T-helper 2 cell treated with Interferon-gamma antibody and Interleukin-4, amounts not matched to agents 5 μg/mL and 100 μg/mL, for 36 hours (primary cell): ENCODE data around the gene LAMA2.

ENCODE experiments used
- DNase-seq: peaks from one replicate; pipeline ENCODE4 v3.0.0; 2021; ENCODE audit warnings: low spot score
- H3K27ac Mint-ChIP-seq: one replicate; pipeline ENCODE4 v1.8.0; 2021; ENCODE audit warnings: mild to moderate bottlenecking, mixed read lengths
- H3K27me3 Mint-ChIP-seq: one replicate; pipeline ENCODE4 v1.8.0; 2021; ENCODE audit warnings: low read depth, mixed read lengths
- H3K36me3 Mint-ChIP-seq: one replicate; pipeline ENCODE4 v1.8.0; 2021; ENCODE audit warnings: low read depth, mixed read lengths
- H3K4me1 Mint-ChIP-seq: one replicate; pipeline ENCODE4 v1.8.0; 2021; ENCODE audit warnings: low read depth, mixed read lengths
- H3K4me3 Mint-ChIP-seq: one replicate; pipeline ENCODE4 v1.8.0; 2022; ENCODE audit warnings: mild to moderate bottlenecking, moderate library complexity, mixed read lengths
- H3K9me3 Mint-ChIP-seq: one replicate; pipeline ENCODE4 v1.8.0; 2021; ENCODE audit warnings: mixed read lengths

LAMA2 gene

DNA sequence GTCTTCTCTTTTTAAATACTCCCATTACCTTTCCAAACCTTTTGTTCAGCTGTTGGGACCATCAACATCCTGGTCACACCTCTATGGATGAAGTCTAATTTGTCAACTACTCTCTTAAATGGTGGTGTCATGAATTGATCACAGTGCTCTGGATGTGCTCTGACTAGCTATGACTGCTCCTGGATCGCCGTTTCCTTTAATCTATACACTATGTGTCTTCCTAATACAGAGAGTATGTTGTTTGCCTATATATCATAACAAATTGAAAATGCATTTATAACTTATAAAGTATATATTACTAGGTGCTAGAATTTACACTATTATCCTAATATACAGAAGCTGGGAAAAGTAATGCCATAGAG lies 357.5 kb downstream of the LAMA2 start:
- H3K4me1 Mint-ChIP-seq: no peaks in the 10 kb centered on the region
- no peak overlapping the region for H3K4me3 Mint-ChIP-seq
- H3K27ac Mint-ChIP-seq: no peak overlapping the region
- peaks cover 3% of the 10 kb centered on the region for H3K27me3 Mint-ChIP-seq
- H3K36me3 Mint-ChIP-seq: no peaks in the 10 kb centered on the region
- DNase-seq: no peak
- H3K9me3 Mint-ChIP-seq: no peaks in the 10 kb centered on the region

DNA sequence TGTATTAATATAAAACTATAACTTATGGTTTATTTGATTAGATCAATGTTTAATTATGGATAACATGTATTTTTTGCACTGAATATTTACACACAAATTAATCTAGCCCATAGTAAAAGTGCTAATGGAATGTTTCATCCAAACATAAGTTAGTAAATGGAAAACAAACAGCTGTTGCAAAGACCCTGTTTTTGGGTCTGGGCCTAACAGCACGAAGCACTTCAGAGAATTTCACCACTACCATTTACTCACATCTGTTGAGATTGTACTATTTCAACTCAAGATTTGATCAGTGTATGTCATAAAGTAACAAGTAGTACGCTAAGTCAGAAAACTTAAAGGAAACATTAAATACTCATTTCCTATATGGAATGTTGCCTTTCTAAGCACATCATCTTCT lies 359.6 kb downstream of the LAMA2 start:
- H3K9me3 Mint-ChIP-seq: no peaks in the 10 kb centered on the region
- H3K36me3 Mint-ChIP-seq: no peaks in the 10 kb centered on the region
- DNase-seq: no peak
- no peak overlapping the region for H3K27ac Mint-ChIP-seq
- no peak overlapping the region for H3K4me3 Mint-ChIP-seq
- no peaks in the 10 kb centered on the region for H3K4me1 Mint-ChIP-seq
- H3K27me3 Mint-ChIP-seq: peaks cover 2% of the 10 kb centered on the region

DNA sequence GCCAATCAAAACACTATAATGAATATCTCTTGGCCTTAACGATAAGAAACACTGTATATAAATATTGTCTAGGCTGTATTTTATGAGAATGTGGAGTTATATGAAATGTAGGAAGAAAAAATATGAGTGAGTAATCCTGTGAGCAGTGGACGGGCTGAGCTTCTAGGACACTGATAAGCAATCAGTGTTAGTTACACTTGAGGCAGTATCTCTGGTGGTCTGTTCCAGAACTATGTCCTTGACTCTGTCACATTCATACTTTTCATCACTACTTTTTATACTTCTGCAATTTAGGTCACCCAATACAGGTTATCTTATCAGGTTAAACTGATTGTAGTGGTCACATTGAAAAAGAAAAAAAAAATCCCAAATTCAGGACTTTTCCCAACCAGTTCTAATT lies 360.4 kb downstream of the LAMA2 start:
- no peak overlapping the region for H3K27ac Mint-ChIP-seq

DNA sequence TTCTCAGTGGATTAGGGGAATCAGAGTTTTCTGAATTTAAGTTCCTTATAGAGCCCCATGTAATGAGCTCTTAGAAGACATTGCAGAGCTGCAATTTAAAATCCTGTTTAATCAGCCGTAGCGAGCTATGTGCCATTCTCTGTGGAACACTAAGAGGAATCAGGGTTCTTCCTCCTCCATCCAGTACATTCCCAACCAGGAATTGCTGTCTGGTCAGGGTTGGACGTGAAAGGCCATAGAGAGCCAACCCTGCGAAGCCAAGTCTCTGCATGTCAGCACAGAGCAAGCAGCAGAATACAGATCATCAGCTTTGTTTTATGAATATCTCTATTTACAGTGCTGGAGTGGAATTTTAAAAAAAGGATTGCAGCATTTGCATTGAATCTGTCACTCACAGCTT lies 366.0 kb downstream of the LAMA2 start:
- H3K4me1 Mint-ChIP-seq: no peaks in the 10 kb centered on the region
- no peaks in the 10 kb centered on the region for H3K36me3 Mint-ChIP-seq
- peaks cover 11% of the 10 kb centered on the region for H3K27me3 Mint-ChIP-seq
- no peak overlapping the region for H3K4me3 Mint-ChIP-seq
- no peak overlapping the region for H3K27ac Mint-ChIP-seq
- no peaks in the 10 kb centered on the region for H3K9me3 Mint-ChIP-seq
- no peak for DNase-seq

More for the DNA sequence above, 360.4 kb downstream of the LAMA2 start:
- no peak for DNase-seq
- Mint-ChIP-seq H3K4me3 (no peak overlapping the region), H3K4me1 (no peaks in the 10 kb centered on the region), H3K27me3 (peaks cover 2% of the 10 kb centered on the region), H3K9me3 (no peaks in the 10 kb centered on the region), H3K36me3 (no peaks in the 10 kb centered on the region)

DNA sequence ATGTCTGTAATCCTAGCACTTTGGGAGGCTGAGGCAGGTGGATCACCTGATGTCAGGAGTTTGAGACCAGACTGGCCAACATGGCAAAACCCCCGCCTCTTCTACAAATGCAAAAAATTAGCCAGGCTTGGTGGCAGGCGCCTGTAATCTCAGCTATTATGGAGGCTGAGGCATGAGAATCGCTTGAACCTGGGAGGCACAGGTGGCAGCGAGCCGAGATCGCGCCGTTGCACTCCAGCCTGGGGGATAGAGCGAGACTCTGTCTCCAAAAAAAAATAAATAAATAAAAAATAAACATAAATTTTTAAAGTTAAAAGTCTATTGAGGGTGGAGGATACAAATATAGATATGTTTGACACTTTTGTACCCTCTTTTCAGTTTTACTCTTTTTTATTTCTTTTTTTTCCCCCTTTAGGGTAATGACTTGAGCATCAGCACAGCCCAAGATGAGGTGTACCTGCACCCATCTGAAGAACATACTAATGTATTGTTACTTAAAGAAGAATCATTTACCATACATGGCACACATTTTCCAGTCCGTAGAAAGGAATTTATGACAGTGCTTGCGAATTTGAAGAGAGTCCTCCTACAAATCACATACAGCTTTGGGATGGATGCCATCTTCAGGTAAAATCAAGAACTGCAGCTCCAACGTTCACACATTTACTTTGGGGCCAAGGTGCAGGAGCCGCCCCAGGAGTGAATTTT lies 368.9 kb downstream of the LAMA2 start:
- peak; percentile 48 for DNase-seq
- no peaks in the 10 kb centered on the region for H3K36me3 Mint-ChIP-seq
- no peaks in the 10 kb centered on the region for H3K9me3 Mint-ChIP-seq
- H3K27ac Mint-ChIP-seq: no peak overlapping the region
- no peaks in the 10 kb centered on the region for H3K4me1 Mint-ChIP-seq
- H3K27me3 Mint-ChIP-seq: peaks cover 11% of the 10 kb centered on the region
- no peak overlapping the region for H3K4me3 Mint-ChIP-seq

DNA sequence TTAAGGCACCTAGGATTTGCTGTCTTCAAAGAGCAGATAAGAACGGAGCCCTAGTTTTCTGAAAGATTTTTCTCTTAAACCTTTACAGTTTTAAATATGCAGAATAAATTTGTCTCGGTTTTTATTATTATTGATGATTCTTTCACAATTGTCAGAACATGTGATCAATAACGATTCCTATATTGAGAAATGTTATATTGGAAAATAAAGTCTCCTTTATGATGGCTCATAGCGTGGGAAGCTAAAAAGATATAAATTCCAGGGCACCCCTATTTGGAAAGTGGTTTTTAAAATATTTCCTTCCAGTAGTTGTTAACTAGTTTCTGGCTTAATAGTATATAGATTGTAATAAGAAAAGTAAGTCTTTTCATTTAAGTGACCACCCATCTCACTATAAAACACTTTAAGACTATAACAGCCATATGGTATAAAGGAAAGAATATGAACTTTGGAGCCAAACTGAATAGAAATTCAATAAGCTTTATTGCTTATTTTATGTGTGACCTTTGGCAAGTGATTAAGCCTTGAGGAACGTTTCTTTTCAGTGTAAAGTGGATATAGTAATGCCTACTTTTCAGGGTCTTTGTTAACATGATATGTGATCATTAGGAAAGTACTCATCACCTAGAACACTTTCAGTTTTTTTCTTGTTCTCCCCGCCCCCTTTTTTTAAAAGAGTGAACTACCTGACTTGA lies 369.6 kb downstream of the LAMA2 start:
- Mint-ChIP-seq H3K27me3 (peaks cover 11% of the 10 kb centered on the region), H3K36me3 (no peaks in the 10 kb centered on the region), H3K9me3 (no peaks in the 10 kb centered on the region), H3K27ac (no peak overlapping the region), H3K4me3 (no peak overlapping the region), H3K4me1 (no peaks in the 10 kb centered on the region)
- no peak for DNase-seq

DNA sequence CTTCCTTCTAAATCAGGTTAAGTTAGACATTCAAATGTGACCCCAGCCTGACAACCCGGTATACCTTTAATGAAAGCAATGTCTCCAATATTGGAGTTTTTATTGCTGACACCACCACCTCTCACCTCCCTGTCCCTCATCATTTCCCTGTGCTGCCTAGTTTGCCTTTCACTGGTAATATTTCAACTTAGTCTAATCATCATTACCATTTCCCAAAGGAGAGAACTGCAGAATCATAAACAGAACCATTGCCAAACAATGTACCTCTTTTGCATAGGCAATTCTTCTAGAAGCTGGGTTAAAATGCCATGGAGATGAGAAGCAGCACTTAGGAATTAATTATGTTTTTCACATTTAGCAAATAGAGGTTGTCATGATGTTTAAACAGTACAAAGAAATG lies 370.3 kb downstream of the LAMA2 start:
- no peak overlapping the region for H3K27ac Mint-ChIP-seq
- H3K9me3 Mint-ChIP-seq: no peaks in the 10 kb centered on the region
- no peak for DNase-seq
- H3K27me3 Mint-ChIP-seq: peaks cover 11% of the 10 kb centered on the region
- no peaks in the 10 kb centered on the region for H3K36me3 Mint-ChIP-seq
- no peak overlapping the region for H3K4me3 Mint-ChIP-seq
- H3K4me1 Mint-ChIP-seq: no peaks in the 10 kb centered on the region

DNA sequence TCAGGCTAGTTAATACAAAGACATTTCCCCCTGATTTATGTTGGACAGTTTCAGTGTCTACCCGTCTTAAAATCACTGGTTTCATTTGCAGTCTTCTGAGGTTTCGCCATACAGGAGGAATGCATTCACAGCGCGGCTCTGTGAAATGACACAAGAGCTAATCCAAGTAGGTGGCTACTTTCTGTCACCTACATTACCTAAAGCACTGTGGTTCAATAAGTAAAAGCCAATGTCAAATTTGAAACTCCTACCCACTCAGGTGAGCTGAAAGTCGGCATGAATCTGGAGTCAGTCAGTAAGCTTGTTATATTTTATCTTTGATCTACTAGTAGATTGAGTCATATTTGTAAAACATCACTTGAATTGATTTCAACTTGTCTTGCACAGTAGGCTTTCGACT lies 370.8 kb downstream of the LAMA2 start:
- Mint-ChIP-seq H3K4me1 (no peaks in the 10 kb centered on the region), H3K9me3 (no peaks in the 10 kb centered on the region), H3K36me3 (no peaks in the 10 kb centered on the region), H3K27me3 (peaks cover 11% of the 10 kb centered on the region), H3K27ac (no peak overlapping the region), H3K4me3 (no peak overlapping the region)
- DNase-seq: no peak

DNA sequence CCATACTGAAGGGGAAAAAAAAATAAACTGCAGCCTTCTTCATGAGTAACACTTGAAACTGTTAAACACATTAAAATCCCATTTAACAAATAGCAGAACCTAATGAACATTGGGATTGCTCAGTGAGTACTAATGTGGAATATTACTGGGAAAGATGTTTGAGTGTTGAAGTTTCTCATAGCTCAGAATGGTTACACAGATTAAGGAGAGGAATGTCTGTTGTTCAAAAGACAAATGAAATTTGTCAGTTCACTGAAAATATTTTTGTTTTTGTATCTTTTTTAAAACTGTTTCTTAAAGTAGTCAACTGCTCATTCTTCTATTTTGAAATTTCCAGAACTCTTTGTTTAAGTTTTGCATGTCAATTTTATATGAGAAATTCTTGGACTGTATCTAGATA lies 374.3 kb downstream of the LAMA2 start:
- no peak overlapping the region for H3K4me3 Mint-ChIP-seq
- no peaks in the 10 kb centered on the region for H3K36me3 Mint-ChIP-seq
- H3K27me3 Mint-ChIP-seq: peaks cover 7% of the 10 kb centered on the region
- no peaks in the 10 kb centered on the region for H3K9me3 Mint-ChIP-seq
- no peaks in the 10 kb centered on the region for H3K4me1 Mint-ChIP-seq
- no peak overlapping the region for H3K27ac Mint-ChIP-seq
- DNase-seq: no peak

DNA sequence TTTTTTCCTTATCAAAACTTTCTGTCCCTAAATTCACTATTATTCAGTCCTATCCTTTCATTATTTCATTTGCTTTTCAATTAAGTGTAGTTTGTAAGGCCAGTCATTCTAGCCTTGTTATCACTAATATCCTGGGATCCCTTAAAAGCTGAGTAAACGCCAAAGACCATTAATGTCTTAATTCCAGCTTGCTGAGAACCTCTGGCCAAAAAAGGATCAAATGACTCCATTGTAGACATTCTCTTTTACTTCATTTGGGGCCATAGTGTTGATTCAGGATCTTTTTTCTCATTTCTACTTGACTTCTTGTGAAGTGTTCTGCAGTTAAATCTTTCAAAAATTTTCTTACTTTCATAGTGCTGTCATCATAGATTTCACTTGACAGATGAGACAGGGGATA lies 379.7 kb downstream of the LAMA2 start:
- DNase-seq: no peak
- no peaks in the 10 kb centered on the region for H3K27me3 Mint-ChIP-seq
- H3K36me3 Mint-ChIP-seq: no peaks in the 10 kb centered on the region
- no peaks in the 10 kb centered on the region for H3K9me3 Mint-ChIP-seq
- no peak overlapping the region for H3K27ac Mint-ChIP-seq
- no peak overlapping the region for H3K4me3 Mint-ChIP-seq
- no peaks in the 10 kb centered on the region for H3K4me1 Mint-ChIP-seq

DNA sequence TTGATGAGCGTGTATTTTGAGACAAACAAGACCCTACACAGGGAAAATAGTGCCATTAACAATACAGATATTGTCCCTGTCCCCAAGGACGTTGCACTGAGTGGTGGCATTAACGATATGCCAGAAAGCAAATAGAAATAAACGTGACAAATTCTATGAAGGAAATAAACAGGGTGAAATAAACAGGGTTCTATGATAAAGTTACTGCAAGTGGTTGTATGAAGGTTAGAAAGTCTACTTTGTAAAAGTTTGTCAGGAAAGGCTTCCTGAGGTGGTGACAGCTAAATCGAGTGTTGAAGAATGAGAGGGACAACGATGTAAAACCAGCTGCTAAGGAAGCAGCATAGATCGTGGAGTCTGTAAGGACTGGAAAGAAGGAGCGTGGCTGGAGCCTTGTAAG lies 380.2 kb downstream of the LAMA2 start:
- no peak overlapping the region for H3K4me3 Mint-ChIP-seq
- no peak for DNase-seq
- H3K27ac Mint-ChIP-seq: no peak overlapping the region
- H3K9me3 Mint-ChIP-seq: no peaks in the 10 kb centered on the region
- H3K4me1 Mint-ChIP-seq: no peaks in the 10 kb centered on the region
- no peaks in the 10 kb centered on the region for H3K36me3 Mint-ChIP-seq
- no peaks in the 10 kb centered on the region for H3K27me3 Mint-ChIP-seq

DNA sequence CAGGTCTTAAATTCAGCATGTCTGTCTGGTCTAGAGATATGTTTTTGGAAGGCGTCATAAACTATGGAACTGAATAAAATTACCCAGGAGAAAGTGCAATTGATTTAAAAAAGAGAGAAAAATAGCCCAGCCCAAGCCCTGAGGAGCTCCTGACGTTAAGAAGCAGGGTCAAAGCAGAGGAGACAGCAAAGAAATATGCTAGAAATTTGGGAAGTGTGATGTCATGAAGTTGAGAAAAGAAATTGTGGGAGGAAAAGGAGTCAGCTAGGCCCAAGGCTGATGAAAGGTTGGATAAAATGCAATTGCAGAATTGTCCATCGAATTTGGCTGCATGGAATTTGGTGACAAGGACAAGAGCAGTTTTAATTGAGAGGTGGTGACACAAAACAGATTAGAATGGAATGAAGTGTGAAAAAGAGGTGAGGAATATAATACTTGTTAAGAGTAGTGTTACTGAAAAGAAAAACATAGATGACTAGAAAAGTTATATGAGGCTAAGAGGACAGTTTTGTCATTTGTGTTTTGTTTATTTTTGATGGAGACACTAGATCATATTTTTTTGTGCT lies 381.6 kb downstream of the LAMA2 start:
- no peak for DNase-seq
- Mint-ChIP-seq H3K36me3 (no peaks in the 10 kb centered on the region), H3K9me3 (no peaks in the 10 kb centered on the region), H3K4me3 (no peak overlapping the region), H3K27me3 (no peaks in the 10 kb centered on the region), H3K27ac (no peak overlapping the region), H3K4me1 (no peaks in the 10 kb centered on the region)

DNA sequence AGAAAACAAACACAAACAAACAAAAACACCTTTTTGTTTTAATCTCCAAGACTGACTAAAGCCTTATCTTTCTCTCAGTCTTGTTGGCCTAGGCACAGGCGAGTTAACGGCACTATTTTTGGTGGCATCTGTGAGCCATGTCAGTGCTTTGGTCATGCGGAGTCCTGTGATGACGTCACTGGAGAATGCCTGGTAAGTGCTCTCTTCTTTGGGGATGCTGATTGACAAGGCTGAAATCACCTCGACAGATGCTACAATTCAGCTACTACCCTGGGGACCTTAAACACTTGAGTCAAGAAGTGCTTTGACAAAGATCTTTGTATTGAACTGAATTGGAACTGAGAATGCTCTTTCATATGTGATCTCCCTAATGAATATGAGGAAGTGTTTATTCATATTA lies 384.1 kb downstream of the LAMA2 start:
- Mint-ChIP-seq H3K36me3 (no peaks in the 10 kb centered on the region), H3K4me3 (no peak overlapping the region), H3K9me3 (no peaks in the 10 kb centered on the region), H3K27me3 (no peaks in the 10 kb centered on the region), H3K4me1 (no peaks in the 10 kb centered on the region), H3K27ac (no peak overlapping the region)
- no peak for DNase-seq

DNA sequence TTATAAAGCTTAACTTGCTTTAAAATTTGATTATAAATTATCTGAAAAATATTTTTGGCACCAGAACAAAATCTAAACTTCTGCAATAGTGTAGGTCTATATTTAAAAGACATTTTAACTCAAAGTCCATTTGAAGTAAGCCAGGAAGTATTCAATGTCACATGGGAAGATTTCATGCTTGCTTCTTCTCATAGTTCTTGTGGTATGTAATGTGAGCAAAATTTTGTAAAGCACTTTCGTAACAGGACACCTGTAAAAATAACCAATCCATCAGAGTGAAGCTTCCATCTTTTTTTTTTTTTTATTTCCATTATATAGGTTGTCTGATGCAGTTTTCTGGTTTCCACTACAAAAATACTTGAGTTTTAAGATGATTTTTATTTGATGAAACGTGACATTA lies 386.1 kb downstream of the LAMA2 start:
- H3K9me3 Mint-ChIP-seq: no peaks in the 10 kb centered on the region
- H3K4me1 Mint-ChIP-seq: no peaks in the 10 kb centered on the region
- no peak overlapping the region for H3K27ac Mint-ChIP-seq
- DNase-seq: no peak
- H3K4me3 Mint-ChIP-seq: no peak overlapping the region
- H3K36me3 Mint-ChIP-seq: no peaks in the 10 kb centered on the region
- no peaks in the 10 kb centered on the region for H3K27me3 Mint-ChIP-seq

DNA sequence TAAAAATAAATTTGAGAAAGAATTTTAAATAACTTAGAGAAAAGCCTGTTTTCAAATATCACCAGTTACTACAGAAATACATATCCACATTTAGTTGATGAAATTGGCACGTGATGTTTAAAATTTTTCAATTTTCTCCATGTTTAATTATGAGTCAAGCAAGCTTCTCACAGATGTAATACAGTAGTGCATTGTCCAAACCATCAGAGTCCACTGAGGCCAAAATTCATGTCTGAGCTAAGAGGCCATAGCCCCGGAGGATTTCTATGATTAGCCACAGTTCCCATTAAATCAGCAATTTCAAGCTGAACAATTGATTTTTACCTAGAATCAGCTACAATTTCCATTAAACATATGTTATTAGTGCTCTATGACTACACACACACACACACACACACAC lies 387.0 kb downstream of the LAMA2 start:
- Mint-ChIP-seq H3K36me3 (no peaks in the 10 kb centered on the region), H3K27ac (no peak overlapping the region), H3K27me3 (no peaks in the 10 kb centered on the region), H3K4me1 (no peaks in the 10 kb centered on the region), H3K4me3 (no peak overlapping the region), H3K9me3 (no peaks in the 10 kb centered on the region)
- no peak for DNase-seq
